Breast epithelium (tissue), 4 donors: Measurements from ENCODE around the gene CORO7. TPM values are rescaled to one million over a fixed set of nuclear protein-coding genes. Genes with fewer than 3 reads are reported as not detected.

ENCODE experiments used
- DNase-seq, 2 donors: peaks; one replicate each; pipeline ENCODE4 v3.0.0-alpha.2; 2019; ENCODE audit warnings: low spot score in 2 of 2
- H3K27ac ChIP-seq, 2 donors: fragments of 200-600 bp; sonication (generic) in 1 of 2; one replicate each; pipeline ENCODE4 v1.5.1; 2016 to 2019; ENCODE audit warnings: mild to moderate bottlenecking in 1 of 2
- H3K27me3 ChIP-seq, 2 donors: fragments of 200-600 bp; sonication (generic) in 1 of 2; one replicate each; pipeline versions ENCODE4 v1.5.1 to v1.6.0; 2017 to 2019; ENCODE audit warnings: control low read depth in 1 of 2, mild to moderate bottlenecking in 1 of 2
- H3K36me3 ChIP-seq: fragments of 200-600 bp; one replicate; pipeline ENCODE4 v1.5.1; 2019
- H3K4me1 ChIP-seq, 2 donors: fragments of 200-600 bp; sonication (generic); one replicate each; pipeline ENCODE4 v1.5.1; 2016 to 2019; ENCODE audit warnings: control low read depth in 1 of 2
- H3K4me3 ChIP-seq, 3 donors: fragments of 200-600 bp; sonication (generic); 1 replicate in 2 of 3; 2 replicates in 1 of 3; pipeline ENCODE4 v1.5.1; 2016 to 2019; ENCODE audit warnings: mild to moderate bottlenecking in 3 of 3, moderate library complexity in 2 of 3
- H3K9me3 ChIP-seq, 2 donors: fragments of 200-600 bp; sonication (generic) in 1 of 2; one replicate each; pipeline ENCODE4 v1.5.1; 2016 to 2019; ENCODE audit warnings: control low read depth in 1 of 2
- CTCF ChIP-seq, 3 donors: fragments of 450-650 bp; IDR thresholded peaks; one replicate each; pipeline ENCODE4 v1.5.1; 2016 to 2017; ENCODE audit warnings: antibody characterized with exemption in 3 of 3, mild to moderate bottlenecking in 3 of 3, moderate library complexity in 3 of 3
- POLR2A ChIP-seq: fragments of 450-650 bp; IDR thresholded peaks from one replicate; pipeline ENCODE4 v1.6.1; 2016; ENCODE audit warnings: antibody characterized with exemption, mild to moderate bottlenecking, moderate library complexity
- POLR2AphosphoS5 ChIP-seq, 3 donors: sonication (generic); formaldehyde crosslinking; IDR thresholded peaks; one replicate each; pipeline ENCODE4 v1.6.1; 2017; ENCODE audit warnings: antibody characterized with exemption in 3 of 3
- intact Hi-C: fragments of 100-400 bp; cut with DNase I; formaldehyde crosslinking; loops from one replicate; pipeline ENCODE4 v1.15.1; 2023; ENCODE audit warnings: low total_unique reads
- total RNA-seq, 3 donors: library from RNA; depleted of rRNA; stranded (reverse); fragments of >200 nt; gene quantifications; one replicate each; pipeline ENCODE4 v1.1.0, GENCODE V29; 2016

The CORO7 gene
- total RNA-seq, 3 donors from 2014 or later: 19.7 to 25.9 (median 22.7) TPM

GRCh38 chr16:4353675-4354074 lies 62.7 kb downstream of the CORO7 start:
- Histone ChIP-seq H3K36me3 (no peaks in the 10 kb centered on the region), H3K4me3 (no peak overlapping the region), H3K4me1 (no peaks in the 10 kb centered on the region), H3K27me3 (no peaks in the 10 kb centered on the region), H3K27ac (no peak overlapping the region), H3K9me3 (no peaks in the 10 kb centered on the region)
- TF ChIP-seq POLR2AphosphoS5 (IDR thresholded peaks at IDR 0.05): no peak
- no peak for TF ChIP-seq POLR2A
- TF ChIP-seq CTCF (IDR thresholded peaks at IDR 0.05): no peak
- DNase-seq: no peak
- intact Hi-C loops: no loop called here

GRCh38 chr16:4352843-4353242 lies 63.6 kb downstream of the CORO7 start:
- no peaks in the 10 kb centered on the region for H3K9me3 ChIP-seq
- no peaks in the 10 kb centered on the region for H3K27me3 ChIP-seq
- DNase-seq: no peak
- no peaks in the 10 kb centered on the region for H3K4me1 ChIP-seq
- no peaks in the 10 kb centered on the region for H3K36me3 ChIP-seq
- intact Hi-C loops: no loop called here
- H3K27ac ChIP-seq: no peak overlapping the region
- H3K4me3 ChIP-seq: no peak overlapping the region
- TF ChIP-seq POLR2A (no peak), POLR2AphosphoS5 (IDR thresholded peaks at IDR 0.05) (no peak), CTCF (IDR thresholded peaks at IDR 0.05) (no peak)

GRCh38 chr16:4351880-4352279 lies 64.5 kb downstream of the CORO7 start:
- no peak overlapping the region for H3K27ac ChIP-seq
- TF ChIP-seq POLR2AphosphoS5 (IDR thresholded peaks at IDR 0.05) (no peak), POLR2A (no peak), CTCF (IDR thresholded peaks at IDR 0.05) (no peak)

GRCh38 chr16:4350787-4351659 lies 65.4 kb downstream of the CORO7 start, which contains the start of gene PAM16:
TSS of gene PAM16 (minus strand) at chr16:4351321. CDS start at chr16:4351234, 87 bp downstream.
- H3K4me1 ChIP-seq: no peaks in the 10 kb centered on the region
- intact Hi-C loops: no loop called here
- peak in 2 of 3 donors; percentile 2 to 63 for TF ChIP-seq POLR2AphosphoS5 (IDR thresholded peaks at IDR 0.05)
- TF ChIP-seq POLR2A: no peak
- TF ChIP-seq CTCF (IDR thresholded peaks at IDR 0.05): no peak
- H3K27me3 ChIP-seq: no peaks in the 10 kb centered on the region
- DNase-seq: peak; percentile 90 to 95
- peak within 1 kb of the TSS; percentile 80 to 89 for H3K27ac ChIP-seq
- H3K4me3 ChIP-seq: peak within 1 kb of the TSS; percentile 75 to 95 (median 78)
- no peaks in the 10 kb centered on the region for H3K9me3 ChIP-seq
- H3K36me3 ChIP-seq: no peaks in the 10 kb centered on the region

More at GRCh38 chr16:4351880-4352279, 64.5 kb downstream of the CORO7 start:
- no peak overlapping the region for H3K4me3 ChIP-seq
- H3K36me3 ChIP-seq: no peaks in the 10 kb centered on the region
- no peaks in the 10 kb centered on the region for H3K4me1 ChIP-seq
- no peaks in the 10 kb centered on the region for H3K27me3 ChIP-seq
- H3K9me3 ChIP-seq: no peaks in the 10 kb centered on the region
- DNase-seq: no peak
- intact Hi-C loops: no loop called here

GRCh38 chr16:4350365-4350786 lies 66.0 kb downstream of the CORO7 start:
- Histone ChIP-seq H3K4me3 (peak overlapping the region; percentile 75 to 95 (median 78)), H3K27me3 (no peaks in the 10 kb centered on the region), H3K36me3 (no peaks in the 10 kb centered on the region), H3K9me3 (no peaks in the 10 kb centered on the region), H3K27ac (peak overlapping the region; percentile 80 to 89), H3K4me1 (no peaks in the 10 kb centered on the region)
- no peak for DNase-seq
- TF ChIP-seq CTCF (IDR thresholded peaks at IDR 0.05): no peak
- no peak for TF ChIP-seq POLR2A
- intact Hi-C loops: no loop called here
